OCI-LY1 (cell line): ENCODE data around the gene MYO18B.

Experiments
- H2AFZ ChIP-seq: fragments of 200-600 bp; sonication (generic), shearing (Covaris generic); 2 replicates; pipeline ENCODE4 v1.6.0; 2014; ENCODE audit warnings: antibody characterized with exemption, mild to moderate bottlenecking, low read length
- H3F3A ChIP-seq: fragments of 200-600 bp; sonication (generic), shearing (Covaris generic); 2 replicates; pipeline ENCODE4 v1.6.0; 2014; ENCODE audit warnings: mild to moderate bottlenecking, antibody characterized with exemption, low read length, moderate library complexity; ENCODE audit not compliant: insufficient read depth
- H3K27ac ChIP-seq: fragments of 200-600 bp; sonication (generic); 2 replicates; pipeline ENCODE4 v1.5.1; 2014; ENCODE audit warnings: low read length, mixed run types, mild to moderate bottlenecking, low read depth; ENCODE audit not compliant: poor library complexity, severe bottlenecking
- H3K27me3 ChIP-seq: fragments of 200-600 bp; sonication (generic); 2 replicates; pipeline ENCODE4 v1.6.0; 2014; ENCODE audit warnings: antibody characterized with exemption, mild to moderate bottlenecking, low read length, moderate library complexity; ENCODE audit not compliant: insufficient read depth
- H3K36me3 ChIP-seq: fragments of 200-600 bp; sonication (generic); 2 replicates; pipeline ENCODE4 v1.6.1; 2014; ENCODE audit warnings: mild to moderate bottlenecking, antibody characterized with exemption, low read length, moderate library complexity, mixed read lengths; ENCODE audit not compliant: insufficient read depth
- H3K4me1 ChIP-seq: fragments of 200-600 bp; sonication (generic); 2 replicates; pipeline ENCODE4 v1.5.1; 2014; ENCODE audit warnings: mild to moderate bottlenecking, low read length, moderate library complexity; ENCODE audit not compliant: insufficient read depth, severe bottlenecking
- H3K4me2 ChIP-seq: fragments of 200-600 bp; sonication (generic), shearing (Covaris generic); 2 replicates; pipeline ENCODE4 v1.6.1; 2014; ENCODE audit warnings: low read length
- H3K4me3 ChIP-seq: fragments of 200-600 bp; sonication (generic); 2 replicates; pipeline ENCODE4 v1.5.1; 2014; ENCODE audit warnings: low read length, low read depth, mild to moderate bottlenecking, mixed read lengths; ENCODE audit not compliant: poor library complexity, severe bottlenecking
- H3K79me2 ChIP-seq: fragments of 200-600 bp; shearing (Covaris generic); 2 replicates; pipeline ENCODE4 v1.6.1; 2016; ENCODE audit warnings: mixed run types, low read length, mixed read lengths; ENCODE audit not compliant: insufficient read depth
- H3K9ac ChIP-seq: fragments of 200-600 bp; sonication (generic), shearing (Covaris generic); 2 replicates; pipeline ENCODE4 v1.6.1; 2014; ENCODE audit warnings: mild to moderate bottlenecking, low read length, mixed read lengths
- H3K9me2 ChIP-seq: fragments of 200-600 bp; sonication (generic), shearing (Covaris generic); 2 replicates; pipeline ENCODE4 v1.6.1; 2014; ENCODE audit warnings: low read depth, mild to moderate bottlenecking, low read length, mixed read lengths
- H3K9me3 ChIP-seq: fragments of 200-600 bp; shearing (Covaris generic); 2 replicates; pipeline ENCODE4 v1.6.1; 2014; ENCODE audit warnings: low read length, mixed read lengths
- H4K20me1 ChIP-seq: fragments of 200-600 bp; sonication (generic), shearing (Covaris generic); 2 replicates; pipeline ENCODE4 v1.6.0; 2016; ENCODE audit warnings: mild to moderate bottlenecking, low read length; ENCODE audit not compliant: insufficient read depth
- CTCF ChIP-seq: fragments of 200-600 bp; sonication (generic), shearing (Covaris generic); IDR thresholded peaks from 2 replicates; pipeline ENCODE4 v1.5.1; 2017; ENCODE audit warnings: mild to moderate bottlenecking, antibody characterized with exemption, low read length, moderate library complexity, mixed read lengths
- EZH2 ChIP-seq: fragments of 200-600 bp; sonication (generic), shearing (Covaris generic); IDR thresholded peaks from 2 replicates; pipeline ENCODE4 v1.8.0; 2017; ENCODE audit warnings: borderline replicate concordance, mixed run types, mild to moderate bottlenecking, antibody characterized with exemption, low read length, moderate library complexity, mixed read lengths

MYO18B gene

DNA sequence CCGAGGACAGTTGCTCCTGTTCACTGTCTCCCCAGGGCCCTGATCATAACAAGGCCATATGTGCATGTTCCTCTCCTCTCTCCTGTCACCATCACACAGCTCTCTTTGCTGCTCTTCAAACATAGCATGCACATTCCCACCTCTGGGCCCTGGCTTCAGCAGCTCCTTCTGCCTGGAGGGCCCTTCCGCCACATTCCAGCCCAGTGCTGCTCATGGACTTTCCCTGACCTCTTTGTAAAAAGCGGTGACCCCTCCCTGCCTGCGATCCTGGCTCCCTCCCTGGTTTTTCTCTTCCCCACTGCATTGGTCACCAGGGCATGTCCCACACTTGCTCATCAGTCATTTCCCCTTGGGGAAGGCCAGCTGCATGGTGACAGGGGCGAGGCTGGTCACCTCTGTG lies 98.2 kb downstream of the MYO18B start:
- Histone ChIP-seq H3K9ac (no peak overlapping the region), H3K4me3 (no peak overlapping the region), H3K4me1 (no peaks in the 10 kb centered on the region), H3K27ac (no peak overlapping the region), H3K9me2 (no peaks in the 10 kb centered on the region), H2AFZ (no peak overlapping the region), H3K9me3 (no peaks in the 10 kb centered on the region), H3K79me2 (no peaks in the 10 kb centered on the region), H3F3A (no peaks in the 10 kb centered on the region), H4K20me1 (no peaks in the 10 kb centered on the region), H3K36me3 (no peaks in the 10 kb centered on the region), H3K27me3 (no peaks in the 10 kb centered on the region), H3K4me2 (no peak overlapping the region)
- TF ChIP-seq EZH2 (no peak), CTCF (no peak)

- Histone ChIP-seq H3F3A (no peaks in the 10 kb centered on the region), H3K9me3 (no peaks in the 10 kb centered on the region), H3K27me3 (no peaks in the 10 kb centered on the region), H3K4me3 (no peak overlapping the region), H3K79me2 (no peaks in the 10 kb centered on the region), H2AFZ (no peak overlapping the region), H3K4me1 (no peaks in the 10 kb centered on the region), H3K36me3 (no peaks in the 10 kb centered on the region), H3K4me2 (no peak overlapping the region), H3K27ac (no peak overlapping the region), H3K9me2 (no peaks in the 10 kb centered on the region), H4K20me1 (no peaks in the 10 kb centered on the region), H3K9ac (no peak overlapping the region)
- TF ChIP-seq EZH2 (no peak), CTCF (no peak)
These were observed 98.9 kb downstream of the MYO18B start for GRCh38 chr22:25840891-25841290.

GRCh38 chr22:25841775-25842174 lies 99.8 kb downstream of the MYO18B start:
- H3K9me2 ChIP-seq: no peaks in the 10 kb centered on the region
- no peak overlapping the region for H2AFZ ChIP-seq
- H3K9ac ChIP-seq: no peak overlapping the region
- no peaks in the 10 kb centered on the region for H3F3A ChIP-seq
- no peaks in the 10 kb centered on the region for H3K79me2 ChIP-seq
- no peaks in the 10 kb centered on the region for H4K20me1 ChIP-seq
- no peak overlapping the region for H3K4me2 ChIP-seq
- no peak overlapping the region for H3K27ac ChIP-seq
- no peaks in the 10 kb centered on the region for H3K27me3 ChIP-seq
- no peak overlapping the region for H3K4me3 ChIP-seq
- no peaks in the 10 kb centered on the region for H3K4me1 ChIP-seq
- no peaks in the 10 kb centered on the region for H3K9me3 ChIP-seq
- no peak for TF ChIP-seq EZH2
- TF ChIP-seq CTCF: no peak
- no peaks in the 10 kb centered on the region for H3K36me3 ChIP-seq
